Epithelial cell of proximal tubule (primary cell): ENCODE data around the gene CYP24A1. TPM values are rescaled to one million over a fixed set of nuclear protein-coding genes. Genes with fewer than 3 reads are reported as not detected.

Source experiments
- DNase-seq: peaks from one replicate; pipeline ENCODE4 v3.0.0-alpha.2; 2011; ENCODE audit warnings: low read depth
- H3K4me3 ChIP-seq: 2 replicates; pipeline ENCODE4 v1.5.1; 2011; ENCODE audit warnings: low read depth, mild to moderate bottlenecking, low read length
- CTCF ChIP-seq: conservative IDR thresholded peaks from 2 replicates; pipeline ENCODE4 v1.5.1; 2012; ENCODE audit warnings: low read depth, mild to moderate bottlenecking, low read length
- total RNA-seq: library from RNA; depleted of rRNA; stranded (reverse); fragments of >200 nt; gene quantifications from 2 replicates; pipeline ENCODE4 v1.2.3, GENCODE V29; 2015

The CYP24A1 gene
- total RNA-seq, 1 donor from 2014 or later: 1.5 TPM

- no peak for DNase-seq
- no peak overlapping the region for H3K4me3 ChIP-seq
- TF ChIP-seq CTCF: no peak
These were observed 12.0 kb downstream of the CYP24A1 start for GRCh38 chr20:54161821-54162149.

- no peak for DNase-seq
- H3K4me3 ChIP-seq: no peak overlapping the region
- TF ChIP-seq CTCF: no peak
These were observed 12.6 kb downstream of the CYP24A1 start for GRCh38 chr20:54161008-54161820.

GRCh38 chr20:54160065-54161007 lies 13.4 kb downstream of the CYP24A1 start:
- TF ChIP-seq CTCF: no peak
- H3K4me3 ChIP-seq: no peak overlapping the region
- no peak for DNase-seq

GRCh38 chr20:54158856-54159418 lies 14.8 kb downstream of the CYP24A1 start:
- no peak for TF ChIP-seq CTCF
- H3K4me3 ChIP-seq: no peak overlapping the region

GRCh38 chr20:54158226-54158625 lies 15.6 kb downstream of the CYP24A1 start:
- no peak for TF ChIP-seq CTCF
- DNase-seq: no peak
- H3K4me3 ChIP-seq: no peak overlapping the region

More at GRCh38 chr20:54158856-54159418, 14.8 kb downstream of the CYP24A1 start:
- DNase-seq: no peak

GRCh38 chr20:54156981-54157835 lies 16.6 kb downstream of the CYP24A1 start:
- DNase-seq: no peak
- TF ChIP-seq CTCF: no peak
- H3K4me3 ChIP-seq: no peak overlapping the region
